Small intestine (tissue), 7 donors: ENCODE results near the gene PLEKHG3. TPM values are rescaled to one million over a fixed set of nuclear protein-coding genes. Genes with fewer than 3 reads are reported as not detected.

Experiments used
- DNase-seq, 2 donors: peaks; one replicate each; pipeline versions ENCODE4 v3.0.0 to v3.0.0-alpha.2; 2013
- FAIRE-seq: peaks from 2 replicates; lab custom pipeline; 2012; peaks lifted over from hg19 to GRCh38; lab: Jason Lieb, UNC
- H3K27ac ChIP-seq, 3 donors: one replicate each; pipeline ENCODE4 v1.5.1; 2013; ENCODE audit warnings: low read length in 2 of 3, mild to moderate bottlenecking in 2 of 3, control low read depth in 1 of 3, inconsistent platforms in 1 of 3, low read depth in 1 of 3, moderate library complexity in 1 of 3
- H3K27me3 ChIP-seq, 3 donors: one replicate each; pipeline ENCODE4 v1.6.1; 2013; ENCODE audit warnings: low read length in 3 of 3, inconsistent platforms in 1 of 3; ENCODE audit not compliant: control insufficient read depth in 3 of 3, insufficient read depth in 3 of 3
- H3K36me3 ChIP-seq, 3 donors: one replicate each; pipeline ENCODE4 v1.6.1; 2013; ENCODE audit warnings: low read length in 3 of 3, inconsistent platforms in 1 of 3, low read depth in 1 of 3, mild to moderate bottlenecking in 1 of 3, moderate library complexity in 1 of 3; ENCODE audit not compliant: control insufficient read depth in 3 of 3, insufficient read depth in 2 of 3
- H3K4me1 ChIP-seq, 3 donors: one replicate each; pipeline ENCODE4 v1.6.1; 2013; ENCODE audit warnings: low read length in 2 of 3, inconsistent platforms in 1 of 3, low read depth in 1 of 3, mild to moderate bottlenecking in 1 of 3, moderate library complexity in 1 of 3; ENCODE audit not compliant: control insufficient read depth in 3 of 3, insufficient read depth in 2 of 3
- H3K4me3 ChIP-seq, 3 donors: one replicate each; pipeline ENCODE4 v1.5.1; 2013; ENCODE audit warnings: low read length in 3 of 3, control low read depth in 1 of 3, inconsistent platforms in 1 of 3, low read depth in 1 of 3, mild to moderate bottlenecking in 1 of 3, moderate library complexity in 1 of 3
- H3K9me3 ChIP-seq, 2 donors: one replicate each; pipeline ENCODE4 v1.6.1; 2013; ENCODE audit warnings: low read depth in 1 of 2, low read length in 1 of 2; ENCODE audit not compliant: control insufficient read depth in 2 of 2, insufficient read depth in 1 of 2
- WGBS, 3 donors: extraction: QIAGEN DNeasy Blood & Tissue Kit; methylation state at CpG; one replicate each; pipeline ENCODE4 v1.1.7; 2013; 5-methylcytosine and 5-hydroxymethylcytosine counted together
- polyA plus RNA-seq, 4 donors: library from polyadenylated mRNA; stranded (reverse) in 3 of 4; unstranded in 1 of 4; fragments of 200-250 nt in 3 of 4; fragments of 120-200 nt in 1 of 4; gene quantifications; one replicate each; pipeline versions ENCODE4 v1.2.1 to v1.2.3, GENCODE V29; 2013
- donor health status: healthy with polysubstance abuse.
- donor health status: control.
- donor health status: control.
- donor health status: Bipolar disorder and iron deficiency.
- donor health status: healthy.

Gene PLEKHG3
- polyA plus RNA-seq, 4 donors, result 12.7 to 47.0 (median 17.1) TPM

DNA sequence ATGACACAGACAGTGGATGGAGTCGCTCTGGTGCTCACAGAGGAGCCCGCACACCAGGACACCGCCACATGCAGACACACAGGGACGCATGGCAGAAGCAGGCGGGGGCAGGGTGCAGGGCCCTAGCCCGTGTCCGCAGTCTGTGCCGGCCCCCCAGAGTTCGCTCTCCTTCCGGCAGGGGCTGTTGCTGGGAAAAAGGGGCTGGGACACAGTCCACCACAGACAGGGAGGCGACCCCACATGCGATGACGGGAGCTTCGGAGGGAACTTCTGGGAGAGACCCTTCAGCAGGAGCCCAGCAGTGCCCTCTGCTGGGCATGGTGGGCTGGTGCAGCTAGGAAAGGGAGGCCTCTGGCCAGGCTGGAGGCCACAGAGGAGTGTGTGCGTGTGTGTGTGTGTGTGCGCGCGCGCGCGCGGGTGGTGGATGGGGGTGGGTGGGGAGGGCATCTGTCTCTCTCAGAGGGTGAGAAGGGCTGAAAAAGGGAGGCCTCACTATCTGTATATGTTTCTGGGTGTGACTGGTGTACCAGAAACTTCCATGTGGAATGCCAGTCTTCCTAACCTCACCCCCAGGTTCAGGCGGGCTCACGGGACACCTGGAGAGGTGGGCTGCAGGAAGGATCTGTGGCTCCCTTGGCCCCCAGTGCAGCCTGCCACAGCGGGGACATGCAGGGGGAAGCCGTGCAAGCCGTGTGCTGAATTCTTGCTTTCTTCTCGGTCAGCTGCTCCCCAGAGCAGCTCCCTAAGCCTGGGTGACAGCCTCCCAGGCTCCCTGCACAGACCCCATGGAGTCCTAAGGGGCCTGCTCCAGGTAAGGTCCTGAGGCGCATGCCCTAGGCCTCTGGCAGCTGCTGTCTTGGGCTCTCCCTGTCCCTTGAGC lies 60.7 kb downstream of the PLEKHG3 start:
- Histone ChIP-seq H3K9me3 (no peaks in the 10 kb centered on the region), H3K36me3 (no peaks in the 10 kb centered on the region), H3K27me3 (no peaks in the 10 kb centered on the region), H3K27ac (no peak overlapping the region), H3K4me3 (peak overlapping the region in 1 of 3 donors; percentile 32), H3K4me1 (peaks cover 0 to 35% (median 4%) of the 10 kb centered on the region in 3 donors)
- FAIRE-seq (no peak), DNase-seq (peak; percentile 69 to 91)
- WGBS, 3 donors, result 25 to 29% (median 27%) methylated on average over 28 to 29 of the region's 29 CpGs

DNA sequence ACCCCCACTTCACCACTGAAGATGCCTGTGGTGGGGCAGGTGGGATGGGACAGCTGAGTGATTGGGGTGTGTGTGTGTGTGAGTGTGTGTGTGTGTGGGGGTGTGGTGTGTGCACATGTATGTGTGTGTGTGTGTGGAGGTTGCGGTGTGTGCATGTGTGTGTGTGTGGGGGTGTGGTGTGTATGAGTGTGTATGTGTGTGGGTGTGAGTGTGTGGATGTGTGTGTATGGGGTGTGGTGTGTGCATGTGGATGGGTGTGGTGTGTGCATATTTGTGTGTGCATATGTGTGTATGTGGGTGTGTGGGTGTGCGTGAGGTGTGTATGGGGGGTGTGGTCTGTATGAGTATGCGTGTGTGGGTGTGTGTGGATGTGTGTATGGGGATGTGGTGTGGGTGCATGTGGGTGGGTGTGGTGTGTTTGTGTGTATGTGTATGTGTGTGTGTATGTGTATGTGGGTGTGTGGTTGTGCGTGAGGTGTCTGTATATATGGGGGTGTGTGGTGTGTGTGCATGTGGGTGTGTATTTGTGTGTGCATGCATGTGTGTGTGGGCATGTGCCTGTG lies 61.6 kb downstream of the PLEKHG3 start:
- Histone ChIP-seq H3K4me3 (no peak overlapping the region), H3K27ac (no peak overlapping the region), H3K4me1 (peaks cover 0 to 30% (median 4%) of the 10 kb centered on the region in 3 donors), H3K36me3 (no peaks in the 10 kb centered on the region), H3K27me3 (no peaks in the 10 kb centered on the region), H3K9me3 (no peaks in the 10 kb centered on the region)
- no peak for FAIRE-seq
- 92 to 100% (median 96%) methylated on average over 4 of the region's 4 CpGs for whole genome bisulfite sequencing, 3 donors
- DNase-seq, result no peak

GRCh38 chr14:64766430-64767151 lies 62.4 kb downstream of the PLEKHG3 start:
- H3K27me3 ChIP-seq, result no peaks in the 10 kb centered on the region
- no peak for FAIRE-seq

DNA sequence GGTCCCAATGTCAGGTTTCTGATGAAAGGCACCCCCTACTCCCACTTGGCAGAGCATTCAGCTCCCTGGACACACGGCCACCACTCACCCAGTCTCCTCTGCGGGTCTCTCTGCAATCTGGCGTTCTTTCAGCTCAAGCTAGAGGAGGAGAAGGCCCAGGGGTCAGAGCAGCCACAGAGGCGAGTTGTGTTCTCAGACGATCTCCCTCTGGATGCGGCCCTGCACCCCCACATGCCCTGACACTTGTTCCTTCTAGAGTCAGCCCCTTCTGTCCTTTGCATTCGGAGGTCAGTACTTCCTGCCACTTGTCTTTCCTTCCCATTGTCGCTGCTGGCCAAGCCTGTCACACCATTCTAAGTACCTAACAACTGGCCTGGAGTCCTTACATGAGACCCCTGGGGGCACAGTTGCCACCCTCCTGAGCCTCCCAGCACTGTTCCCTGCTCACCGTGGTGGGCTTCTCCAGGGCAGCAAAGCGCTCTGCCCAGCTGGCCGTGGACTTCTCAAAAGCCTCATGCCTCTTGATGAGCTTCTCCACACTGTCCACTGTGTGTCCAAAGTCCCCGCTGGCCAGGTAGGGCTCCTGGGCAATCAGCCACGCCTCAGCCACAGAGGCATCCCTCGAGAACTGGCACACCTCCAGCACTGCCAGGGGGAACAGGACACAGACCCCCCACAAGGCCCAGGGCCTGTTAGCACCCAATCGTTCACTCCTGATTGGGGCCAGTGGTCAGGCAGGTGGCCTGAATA lies 63.2 kb downstream of the PLEKHG3 start:
- DNase-seq, result no peak
- Histone ChIP-seq H3K9me3 (no peaks in the 10 kb centered on the region), H3K27me3 (no peaks in the 10 kb centered on the region), H3K36me3 (no peaks in the 10 kb centered on the region), H3K4me1 (peaks cover 0 to 15% (median 0%) of the 10 kb centered on the region in 3 donors), H3K27ac (no peak overlapping the region), H3K4me3 (no peak overlapping the region)
- 74 to 79% (median 77%) methylated on average over 15 of the region's 15 CpGs for WGBS, 3 donors
- no peak for FAIRE-seq

More at GRCh38 chr14:64766430-64767151, 62.4 kb downstream of the PLEKHG3 start:
- H3K4me1 ChIP-seq, result peaks cover 0 to 23% (median 4%) of the 10 kb centered on the region in 3 donors
- no peak overlapping the region for H3K4me3 ChIP-seq
- no peaks in the 10 kb centered on the region for H3K36me3 ChIP-seq
- H3K9me3 ChIP-seq, result no peaks in the 10 kb centered on the region
- H3K27ac ChIP-seq, result no peak overlapping the region
- DNase-seq, result no peak
- 84 to 87% (median 86%) methylated on average over 25 of the region's 25 CpGs for WGBS, 3 donors

DNA sequence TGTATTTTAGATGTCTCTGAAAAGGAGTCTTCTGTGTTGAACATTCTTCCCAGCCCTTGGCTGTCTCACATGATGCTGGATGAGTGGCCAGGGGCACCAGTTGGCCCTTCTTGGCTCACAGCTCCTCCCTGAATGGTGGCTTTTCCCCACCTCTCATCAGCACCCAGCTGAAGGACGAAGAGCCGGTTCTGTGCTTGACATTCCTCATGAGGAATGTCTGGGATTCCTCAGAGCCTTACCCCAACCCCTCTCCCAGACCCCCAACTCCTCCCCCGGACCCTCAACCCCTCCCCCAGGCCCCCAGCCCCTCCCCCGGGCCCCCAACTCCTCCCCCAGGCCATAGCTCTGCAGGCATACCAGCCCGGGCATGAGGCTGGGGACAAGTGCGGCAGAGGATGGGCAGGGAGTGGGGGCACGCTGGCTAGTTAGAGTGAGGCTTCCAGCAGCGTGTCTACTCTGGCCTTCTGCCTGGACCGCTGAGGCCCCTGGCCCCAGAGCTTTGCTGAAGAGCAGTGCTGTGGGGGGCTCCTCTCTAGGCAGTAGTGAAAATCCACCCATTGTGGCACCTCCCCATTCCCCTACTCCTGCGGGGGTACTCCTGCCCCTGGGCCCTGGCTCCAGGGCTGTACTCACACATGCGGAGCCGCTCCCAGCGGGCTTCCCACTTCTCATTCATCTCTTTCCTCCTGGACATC lies 64.3 kb downstream of the PLEKHG3 start:
- Histone ChIP-seq H3K27me3 (no peaks in the 10 kb centered on the region), H3K27ac (no peak overlapping the region), H3K36me3 (no peaks in the 10 kb centered on the region), H3K9me3 (peaks cover 0 to 11% of the 10 kb centered on the region in 2 donors), H3K4me3 (no peak overlapping the region), H3K4me1 (peaks cover 0 to 10% (median 0%) of the 10 kb centered on the region in 3 donors)
- FAIRE-seq, result no peak
- 74 to 80% (median 77%) methylated on average over 12 to 13 of the region's 13 CpGs for WGBS, 3 donors
- DNase-seq, result no peak

DNA sequence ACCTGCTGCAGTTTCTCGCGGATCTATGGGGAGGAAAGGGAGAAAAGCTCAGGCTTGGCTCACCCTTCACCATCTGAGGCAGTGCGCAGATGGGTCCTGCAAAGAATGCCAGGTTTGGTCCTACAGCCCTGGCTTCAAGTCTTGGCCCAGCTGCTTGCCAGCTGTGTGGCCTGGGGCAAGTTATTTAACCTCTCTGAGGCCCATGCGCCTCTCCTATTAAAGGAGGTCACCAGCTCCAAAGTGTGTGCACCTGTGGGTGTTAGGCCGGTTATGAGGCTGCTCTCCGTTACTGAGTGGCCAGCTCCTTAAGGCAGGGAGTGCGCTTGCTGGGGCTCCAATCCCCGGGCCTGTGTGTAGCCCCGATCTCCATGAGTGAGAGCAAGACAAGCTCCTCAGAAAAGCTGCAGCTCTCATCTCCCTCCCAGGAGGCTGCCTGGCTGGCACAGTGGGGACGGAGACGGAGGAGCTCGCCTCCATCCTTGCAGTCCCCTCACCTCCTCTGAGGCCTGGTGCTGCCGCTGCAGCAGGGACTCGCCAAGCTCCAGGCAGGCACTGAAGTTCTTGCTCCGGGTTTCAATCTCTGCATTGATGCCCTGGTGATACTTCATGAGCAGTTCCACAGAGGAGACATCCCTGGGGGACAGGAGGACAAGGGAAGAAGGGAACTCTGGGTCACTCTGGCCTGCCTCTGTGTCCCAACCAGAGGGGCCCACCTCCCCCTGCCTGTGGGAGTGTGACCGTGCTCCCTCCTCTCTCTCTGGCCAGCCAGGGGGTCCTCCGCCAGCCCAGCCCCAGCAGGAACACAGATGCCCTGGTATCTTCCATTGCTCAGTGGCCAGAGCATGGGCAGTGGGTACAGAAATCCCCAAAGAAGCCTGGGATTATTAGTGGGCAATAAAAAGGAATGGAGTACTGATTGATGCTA lies 65.1 kb downstream of the PLEKHG3 start:
- Histone ChIP-seq H3K27me3 (no peaks in the 10 kb centered on the region), H3K36me3 (no peaks in the 10 kb centered on the region), H3K4me1 (peaks cover 0 to 4% (median 0%) of the 10 kb centered on the region in 3 donors), H3K4me3 (no peak overlapping the region), H3K9me3 (peaks cover 0 to 18% of the 10 kb centered on the region in 2 donors), H3K27ac (no peak overlapping the region)
- no peak for FAIRE-seq
- 92 to 97% (median 95%) methylated on average over 17 of the region's 17 CpGs for WGBS, 3 donors
- no peak for DNase-seq

- WGBS, 3 donors, result 89 to 90% (median 89%) methylated on average over 18 of the region's 18 CpGs
- H3K4me1 ChIP-seq, result no peaks in the 10 kb centered on the region
- no peaks in the 10 kb centered on the region for H3K36me3 ChIP-seq
- H3K9me3 ChIP-seq, result peaks cover 0 to 24% of the 10 kb centered on the region in 2 donors
- H3K4me3 ChIP-seq, result no peak overlapping the region
- no peaks in the 10 kb centered on the region for H3K27me3 ChIP-seq
- no peak for DNase-seq
- no peak overlapping the region for H3K27ac ChIP-seq
- FAIRE-seq, result no peak
Observed at GRCh38 chr14:64770751-64771150, 66.5 kb downstream of the PLEKHG3 start.
